PFSK-1 (cell line): ENCODE measurements around the gene LTBP1.

ENCODE experiments used
- POLR2AphosphoS5 ChIP-seq: IDR thresholded peaks from 2 replicates; pipeline ENCODE4 v1.6.1; 2012; ENCODE audit warnings: low read depth, mild to moderate bottlenecking, control low read depth, low read length, moderate library complexity
- TAF1 ChIP-seq: IDR thresholded peaks from 2 replicates; pipeline ENCODE4 v1.6.1; 2012; ENCODE audit warnings: low read length, control low read depth, borderline replicate concordance; ENCODE audit not compliant: insufficient read depth

DNA sequence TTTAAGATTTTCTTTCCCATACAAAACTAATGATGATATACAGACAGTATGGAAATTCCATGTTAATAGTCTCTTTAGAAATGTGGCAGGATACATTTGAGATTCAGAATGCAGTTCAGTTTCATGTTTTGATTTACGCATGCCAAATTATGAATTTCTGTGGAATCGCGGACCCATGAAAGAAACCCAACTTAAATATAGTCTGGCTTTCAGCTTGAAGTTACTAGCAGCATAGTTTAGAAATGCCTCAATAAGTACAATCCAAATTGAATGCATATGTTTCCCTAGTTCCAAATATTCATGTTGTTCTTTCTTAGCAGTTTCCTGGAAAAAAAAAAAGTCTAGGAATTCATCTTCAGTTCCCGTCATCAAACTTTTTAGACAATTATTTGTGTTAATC is 365.6 kb downstream of the LTBP1 start:
- TF ChIP-seq POLR2AphosphoS5 (no peak), TAF1 (no peak)
